ENCODE results near the gene OXCT1.

Gene OXCT1

GRCh38 chr5:41707853-41708603 lies 162.2 kb downstream of the OXCT1 start:
- peak; percentile 51 for DNase-seq

- peak; percentile 13 for DNase-seq
These were observed 174.2 kb downstream of the OXCT1 start for GRCh38 chr5:41695920-41696582.

- no peak for DNase-seq
These were observed 183.5 kb downstream of the OXCT1 start for GRCh38 chr5:41686767-41687166.

GRCh38 chr5:41686191-41686590 lies 184.0 kb downstream of the OXCT1 start:
- no peak for DNase-seq

GRCh38 chr5:41683181-41683580 lies 187.0 kb downstream of the OXCT1 start:
- no peak for DNase-seq

- DNase-seq, result no peak
These were observed 187.6 kb downstream of the OXCT1 start for GRCh38 chr5:41682641-41683040.

GRCh38 chr5:41681840-41682239 lies 188.4 kb downstream of the OXCT1 start:
- DNase-seq, result no peak

Measured in fibroblast of skin of right biceps (primary cell).